ENCODE results near the gene DDX18.

DNA sequence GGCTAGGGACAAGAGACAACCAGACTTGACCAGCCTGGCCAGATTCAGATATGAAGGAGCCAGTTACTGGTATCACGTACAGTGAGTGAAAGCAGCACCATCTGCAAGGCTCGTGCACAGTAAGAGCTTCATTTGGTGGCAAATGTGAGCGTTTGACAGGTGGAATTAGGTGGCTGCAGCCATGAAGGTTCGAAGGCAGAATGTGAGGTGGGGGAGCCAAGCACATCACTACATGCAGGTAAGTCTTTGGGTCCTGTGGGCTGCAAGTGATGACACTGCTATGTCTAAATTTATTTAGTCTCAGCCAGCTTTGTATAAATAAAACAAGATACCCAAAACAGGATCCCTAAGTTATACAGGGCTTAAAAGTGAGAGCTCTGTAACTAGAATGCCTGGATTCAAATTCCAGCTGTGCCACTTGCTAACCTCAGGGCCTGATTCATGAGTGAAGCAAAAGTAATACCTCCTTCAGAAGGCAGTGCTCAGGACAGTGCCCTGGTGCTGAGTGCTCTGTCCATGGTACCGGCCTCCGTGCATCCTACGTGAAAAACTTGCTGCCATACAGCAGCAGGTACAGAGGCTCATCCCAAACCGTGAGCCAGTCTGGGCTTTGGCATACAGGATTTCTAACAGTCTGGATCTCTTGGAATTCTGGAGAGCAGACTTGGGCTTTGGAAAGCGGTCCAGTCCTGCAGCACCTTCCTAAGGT, 18.6 kb downstream of the DDX18 start:
- TF ChIP-seq, protein P1, sequence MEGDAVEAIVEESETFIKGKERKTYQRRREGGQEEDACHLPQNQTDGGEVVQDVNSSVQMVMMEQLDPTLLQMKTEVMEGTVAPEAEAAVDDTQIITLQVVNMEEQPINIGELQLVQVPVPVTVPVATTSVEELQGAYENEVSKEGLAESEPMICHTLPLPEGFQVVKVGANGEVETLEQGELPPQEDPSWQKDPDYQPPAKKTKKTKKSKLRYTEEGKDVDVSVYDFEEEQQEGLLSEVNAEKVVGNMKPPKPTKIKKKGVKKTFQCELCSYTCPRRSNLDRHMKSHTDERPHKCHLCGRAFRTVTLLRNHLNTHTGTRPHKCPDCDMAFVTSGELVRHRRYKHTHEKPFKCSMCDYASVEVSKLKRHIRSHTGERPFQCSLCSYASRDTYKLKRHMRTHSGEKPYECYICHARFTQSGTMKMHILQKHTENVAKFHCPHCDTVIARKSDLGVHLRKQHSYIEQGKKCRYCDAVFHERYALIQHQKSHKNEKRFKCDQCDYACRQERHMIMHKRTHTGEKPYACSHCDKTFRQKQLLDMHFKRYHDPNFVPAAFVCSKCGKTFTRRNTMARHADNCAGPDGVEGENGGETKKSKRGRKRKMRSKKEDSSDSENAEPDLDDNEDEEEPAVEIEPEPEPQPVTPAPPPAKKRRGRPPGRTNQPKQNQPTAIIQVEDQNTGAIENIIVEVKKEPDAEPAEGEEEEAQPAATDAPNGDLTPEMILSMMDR (conservative IDR thresholded peaks at IDR 0.05 in 1 of 2, IDR thresholded peaks at IDR 0.05 in 1 of 2; ENCODE audit: extremely low read depth in 1 of 2, insufficient read depth in 1 of 2, low read depth in 1 of 2, low read length in 2 of 2): no peak
- no peak for TF ChIP-seq EZH2 (IDR thresholded peaks at IDR 0.05; ENCODE audit: borderline replicate concordance, low read length)
